GM12878 (cell line): ENCODE measurements around the gene NCF2. TPM values are rescaled to one million over a fixed set of nuclear protein-coding genes. Genes with fewer than 3 reads are reported as not detected.

Experiments
- ATAC-seq: fragments of 200-7000 bp; cut with Tn5 transposase; 3 replicates; pipeline ENCODE4 v1.9.1; 2020; ENCODE audit warnings: mild to moderate bottlenecking, moderate library complexity
- BruUV-seq: library from RNA; stranded (reverse); fragments of 400-500 nt; replicated peaks from 2 replicates; lab custom pipeline; 2021; lab: Mats Ljungman, UMichigan
- CTCF ChIA-PET: fragments of 300-600 bp; sonication (Branson Sonifier 250); formaldehyde crosslinking; extraction: SDS; loops from one replicate; lab custom pipeline; 2021; ENCODE audit warnings: inconsistent platforms; lab: Yijun Ruan, JAX
- POLR2A ChIA-PET: fragments of 350-600 bp; formaldehyde crosslinking; extraction: SDS; loops from one replicate; lab custom pipeline; 2021; ENCODE audit warnings: inconsistent platforms; lab: Charles Lee
- RAD21 ChIA-PET: fragments of 300-600 bp; sonication (Branson Sonifier 250); formaldehyde crosslinking; loops from one replicate; lab custom pipeline; 2023; ENCODE audit warnings: antibody characterized with exemption; ENCODE audit not compliant: unreplicated experiment; lab: Charles Lee
- SMC1A ChIA-PET: fragments of 300-600 bp; sonication (Branson Sonifier 250); formaldehyde crosslinking; loops from one replicate; lab custom pipeline; 2023; ENCODE audit not compliant: unreplicated experiment, uncharacterized antibody; lab: Charles Lee
- DNase-seq: peaks from one replicate; pipeline ENCODE4 v3.0.0-alpha.2; 2011; ENCODE audit warnings: low read depth, low spot score
- FAIRE-seq: peaks from 3 replicates; lab custom pipeline; 2011; peaks lifted over from hg19 to GRCh38; lab: Jason Lieb, UNC
- H2AFZ ChIP-seq: 2 replicates; pipeline ENCODE4 v1.6.0; 2011; ENCODE audit warnings: low read depth, low read length, control low read depth; ENCODE audit not compliant: control insufficient read depth
- H3K27ac ChIP-seq: 2 replicates; pipeline ENCODE4 v1.5.1; 2011; ENCODE audit warnings: control low read depth; ENCODE audit not compliant: control insufficient read depth, insufficient read depth
- H3K27me3 ChIP-seq, 2 experiments: replicated peaks in 1 of 2; 2 replicates each; pipeline versions ENCODE4 v1.6.0 to v1.6.1; 2011; ENCODE audit warnings: low read length in 1 of 2; ENCODE audit not compliant: control insufficient read depth in 2 of 2, insufficient read depth in 2 of 2
- H3K36me3 ChIP-seq, 2 experiments: 2 replicates each; pipeline ENCODE4 v1.5.1; 2011; ENCODE audit warnings: low read length in 1 of 2; ENCODE audit not compliant: control insufficient read depth in 2 of 2, insufficient read depth in 2 of 2
- H3K4me1 ChIP-seq: 2 replicates; pipeline ENCODE4 v1.6.1; 2011; ENCODE audit warnings: mild to moderate bottlenecking, low read length, moderate library complexity, mixed read lengths; ENCODE audit not compliant: control insufficient read depth, insufficient read depth
- H3K4me2 ChIP-seq: 2 replicates; pipeline ENCODE4 v1.6.0; 2011; ENCODE audit warnings: control low read depth; ENCODE audit not compliant: control insufficient read depth, insufficient read depth
- H3K4me3 ChIP-seq: fragments of 200-600 bp; sonication (generic); 2 replicates; pipeline ENCODE4 v1.5.1; 2016
- H3K79me2 ChIP-seq: 2 replicates; pipeline ENCODE4 v1.6.0; 2011; ENCODE audit warnings: low read length; ENCODE audit not compliant: control insufficient read depth, insufficient read depth
- H3K9ac ChIP-seq: 2 replicates; pipeline ENCODE4 v1.8.0; 2011; ENCODE audit warnings: low read length, control low read depth, mixed read lengths; ENCODE audit not compliant: control insufficient read depth, insufficient read depth
- H3K9me3 ChIP-seq: replicated peaks from 3 replicates; pipeline ENCODE4 v1.5.1; 2011; ENCODE audit warnings: mild to moderate bottlenecking, low read length; ENCODE audit not compliant: control insufficient read depth, insufficient read depth
- H4K20me1 ChIP-seq: 2 replicates; pipeline ENCODE4 v1.6.0; 2011; ENCODE audit not compliant: control insufficient read depth, insufficient read depth
- ATF7 ChIP-seq: fragments of 450-650 bp; IDR thresholded peaks from 2 replicates; pipeline ENCODE4 v1.6.1; 2016; ENCODE audit warnings: low read depth, mild to moderate bottlenecking
- BRCA1 ChIP-seq: IDR thresholded peaks from 2 replicates; pipeline ENCODE4 v1.6.1; 2011; ENCODE audit warnings: low read depth, low read length, improper control_type of control experiment
- CHD1 ChIP-seq: IDR thresholded peaks from 2 replicates; pipeline ENCODE4 v1.6.1; 2012; ENCODE audit warnings: low read depth, low read length, improper control_type of control experiment
- FOXK2 ChIP-seq: fragments of 450-650 bp; IDR thresholded peaks from 2 replicates; pipeline ENCODE4 v1.6.1; 2017; ENCODE audit warnings: mild to moderate bottlenecking, moderate library complexity
- SIN3A ChIP-seq: IDR thresholded peaks from 2 replicates; pipeline ENCODE4 v1.6.1; 2012; ENCODE audit warnings: low read depth, low read length, improper control_type of control experiment
- SMAD1 ChIP-seq: fragments of 450-650 bp; IDR thresholded peaks from 2 replicates; pipeline ENCODE4 v1.6.1; 2018; ENCODE audit warnings: mild to moderate bottlenecking, low read depth; ENCODE audit not compliant: partially characterized antibody
- STAT1 ChIP-seq: fragments of 450-650 bp; conservative IDR thresholded peaks from 2 replicates; pipeline ENCODE4 v1.6.1; 2014; ENCODE audit warnings: antibody characterized with exemption, mild to moderate bottlenecking
- TCF12 ChIP-seq: IDR thresholded peaks from 2 replicates; pipeline ENCODE4 v1.6.1; 2011; ENCODE audit warnings: low read depth, mild to moderate bottlenecking, low read length
- ZBED1 ChIP-seq: IDR thresholded peaks from 2 replicates; pipeline ENCODE4 v1.6.1; 2016; ENCODE audit warnings: borderline replicate concordance
- ZNF384 ChIP-seq: IDR thresholded peaks from 2 replicates; pipeline ENCODE4 v1.6.1; 2012; ENCODE audit warnings: low read depth, mild to moderate bottlenecking, low read length, improper control_type of control experiment, borderline replicate concordance
- WGBS: methylation state at CpG from one replicate; pipeline ENCODE4 v1.1.6; 2016; ENCODE audit warnings: low lambda C conversion rate; ENCODE audit not compliant: insufficient replicate concordance, insufficient coverage; ENCODE audit errors: missing lambda C conversion rate; 5-methylcytosine and 5-hydroxymethylcytosine counted together
- in situ Hi-C: fragments of 300-500 bp; cut with MboI; formaldehyde crosslinking; loops from 9 replicates; pipeline ENCODE4 v1.14.3; 2018; ENCODE audit warnings: mixed read lengths
- intact Hi-C: fragments of 100-400 bp; cut with micrococcal nuclease; formaldehyde crosslinking; loops from one replicate; pipeline ENCODE4 v1.14.2; 2022; ENCODE audit not compliant: unreplicated experiment
- polyA plus RNA-seq, 11 experiments: library from polyadenylated mRNA; depleted of rRNA in 4 of 11; unstranded in 6 of 11; stranded (reverse) in 5 of 11; fragments of >200 nt; fragmentation: Nextera tagmentation in 4 of 11; fragmentation: Illumina TruSeq in 1 of 11; extraction: Ambion mirVana in 4 of 11; extraction: Trizol in 1 of 11; gene quantifications; 1 replicate in 1 of 11; 2 replicates in 10 of 11; pipeline versions ENCODE4 v1.2.1 to v1.2.3, GENCODE V29; 2011 to 2016; ENCODE audit warnings: inconsistent platforms in 2 of 11, missing spikeins in 2 of 11, low read depth in 1 of 11
- total RNA-seq, 4 experiments: library from RNA; depleted of rRNA in 3 of 4; stranded (reverse); fragments of >200 nt in 3 of 4; fragmentation: Illumina TruSeq in 1 of 4; extraction: Trizol in 1 of 4; gene quantifications; 2 replicates each; pipeline versions ENCODE4 v1.2.1 to v1.2.3, GENCODE V29; 2013 to 2021
- TF ChIP-seq, protein P1 (sequence below): fragments of 450-650 bp; IDR thresholded peaks from 2 replicates; pipeline ENCODE4 v1.6.1; 2017; ENCODE audit warnings: low read depth, mild to moderate bottlenecking, moderate library complexity
- TF ChIP-seq, protein P2 (sequence below): fragments of 450-650 bp; IDR thresholded peaks from 2 replicates; pipeline ENCODE4 v1.6.1; 2014; ENCODE audit warnings: mild to moderate bottlenecking
- TF ChIP-seq, protein P3 (sequence below): fragments of 450-650 bp; IDR thresholded peaks from 2 replicates; pipeline ENCODE4 v1.6.1; 2017; ENCODE audit warnings: antibody characterized with exemption, mild to moderate bottlenecking, moderate library complexity

Gene NCF2
- total and polyA plus RNA-seq, 10 of the 15 experiments (the other 5 are each of a cell fraction or from before 2014, with no cell fraction given) = 31.4 to 256 (median 77.1) TPM

DNA sequence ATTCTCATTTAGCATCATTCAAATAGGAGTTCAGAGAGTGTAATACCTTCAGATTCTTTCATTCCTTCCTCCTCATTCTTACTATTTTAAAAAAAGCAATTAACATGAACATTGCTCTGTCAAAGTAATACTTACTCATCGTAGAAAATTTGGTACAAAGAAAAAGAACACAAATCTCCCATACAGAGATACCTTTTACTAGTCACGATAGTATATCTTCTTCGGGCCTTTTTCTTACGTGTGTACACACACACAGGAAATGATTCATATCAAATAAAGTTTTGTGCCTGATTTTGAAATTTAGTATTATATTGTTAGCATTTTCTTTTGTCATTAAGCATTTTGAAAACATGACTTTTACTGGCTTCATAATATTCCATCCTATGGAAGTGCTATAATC lies 52.9 kb downstream of the NCF2 start:
- DNase-seq (no peak), ATAC-seq (no peak), FAIRE-seq (no peak)
- in situ Hi-C loops = no loop called here
- CTCF ChIA-PET = no interaction called here
- POLR2A ChIA-PET = no interaction called here
- H2AFZ ChIP-seq = no peak overlapping the region
- H3K27me3 ChIP-seq = no peaks in the 10 kb centered on the region
- no peak overlapping the region for H3K4me2 ChIP-seq
- H3K4me1 ChIP-seq = no peaks in the 10 kb centered on the region
- H4K20me1 ChIP-seq = no peaks in the 10 kb centered on the region
- RAD21 ChIA-PET = no interaction called here
- H3K9ac ChIP-seq = no peak overlapping the region
- intact Hi-C loops = no loop called here
- no peaks in the 10 kb centered on the region for H3K79me2 ChIP-seq
- WGBS = 85% methylated on average over 4 of the region's 4 CpGs
- H3K9me3 ChIP-seq = no peaks in the 10 kb centered on the region
- SMC1A ChIA-PET = no interaction called here
- H3K36me3 ChIP-seq = peaks cover 9 to 43% of the 10 kb centered on the region in 2 experiments
- BruUV-seq = no TSS peak
- H3K27ac ChIP-seq = no peak overlapping the region
- TF ChIP-seq CHD1 = no peak
- no peak for TF ChIP-seq ZBED1
- TF ChIP-seq TCF12 = no peak
- no peak for TF ChIP-seq STAT1
- no peak overlapping the region for H3K4me3 ChIP-seq

DNA sequence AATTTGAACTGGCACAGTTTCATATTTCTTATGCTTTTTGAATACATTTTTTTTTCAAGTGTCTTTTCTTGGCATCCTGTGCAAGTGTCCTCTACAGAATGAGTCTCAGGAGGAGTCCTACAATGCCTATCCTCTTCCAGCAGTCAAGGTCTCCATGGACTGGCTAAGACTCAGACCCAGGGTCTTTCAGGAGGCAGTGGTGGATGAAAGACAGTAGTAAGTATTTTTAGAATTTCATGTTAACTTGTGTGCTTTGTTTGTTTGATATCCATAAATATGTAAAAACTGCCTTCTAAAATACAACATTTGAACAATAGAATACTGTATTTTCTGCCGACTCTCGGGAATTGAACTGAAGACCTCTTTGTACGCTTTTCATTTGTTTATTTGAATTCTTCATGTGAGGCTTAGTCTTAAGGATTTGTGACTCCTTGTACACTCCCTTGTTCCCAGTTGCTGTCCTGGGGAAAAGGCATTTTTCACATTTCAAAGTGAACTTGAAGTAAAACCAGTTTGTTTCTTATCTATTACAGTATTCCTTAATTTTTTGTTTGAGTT lies 56.6 kb downstream of the NCF2 start:
- POLR2A ChIA-PET = no interaction called here
- Histone ChIP-seq H3K79me2 (no peaks in the 10 kb centered on the region), H3K4me2 (no peak overlapping the region), H3K27ac (no peak overlapping the region), H3K4me1 (no peaks in the 10 kb centered on the region), H3K36me3 (peaks cover 1 to 19% of the 10 kb centered on the region in 2 experiments), H2AFZ (no peak overlapping the region), H3K9ac (no peak overlapping the region), H4K20me1 (no peaks in the 10 kb centered on the region), H3K27me3 (no peaks in the 10 kb centered on the region), H3K9me3 (no peaks in the 10 kb centered on the region), H3K4me3 (no peak overlapping the region)
- CTCF ChIA-PET = interaction anchor here (1.0 kb wide), 1 partner anchor 59 kb away, joined by 3 read pairs; no protein-coding TSS in a partner anchor
- in situ Hi-C loops (no loop called here), intact Hi-C loops (no loop called here)
- SMC1A ChIA-PET = interaction anchor here (0.8 kb wide), 1 partner anchor 252 kb away, joined by 3 read pairs; no protein-coding TSS in a partner anchor
- ATAC-seq = no peak
- no TSS peak for BruUV-seq
- RAD21 ChIA-PET = no interaction called here
- 100% methylated on average over 3 of the region's 3 CpGs for WGBS
- no peak for FAIRE-seq
- no peak for DNase-seq
- TF ChIP-seq SMAD1 = no peak
- TF ChIP-seq ATF7 = no peak
- TF ChIP-seq BRCA1 = no peak
- TF ChIP-seq, protein P1, sequence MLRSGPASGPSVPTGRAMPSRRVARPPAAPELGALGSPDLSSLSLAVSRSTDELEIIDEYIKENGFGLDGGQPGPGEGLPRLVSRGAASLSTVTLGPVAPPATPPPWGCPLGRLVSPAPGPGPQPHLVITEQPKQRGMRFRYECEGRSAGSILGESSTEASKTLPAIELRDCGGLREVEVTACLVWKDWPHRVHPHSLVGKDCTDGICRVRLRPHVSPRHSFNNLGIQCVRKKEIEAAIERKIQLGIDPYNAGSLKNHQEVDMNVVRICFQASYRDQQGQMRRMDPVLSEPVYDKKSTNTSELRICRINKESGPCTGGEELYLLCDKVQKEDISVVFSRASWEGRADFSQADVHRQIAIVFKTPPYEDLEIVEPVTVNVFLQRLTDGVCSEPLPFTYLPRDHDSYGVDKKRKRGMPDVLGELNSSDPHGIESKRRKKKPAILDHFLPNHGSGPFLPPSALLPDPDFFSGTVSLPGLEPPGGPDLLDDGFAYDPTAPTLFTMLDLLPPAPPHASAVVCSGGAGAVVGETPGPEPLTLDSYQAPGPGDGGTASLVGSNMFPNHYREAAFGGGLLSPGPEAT = no peak
- TF ChIP-seq ZNF384 = no peak
- TF ChIP-seq, protein P2, sequence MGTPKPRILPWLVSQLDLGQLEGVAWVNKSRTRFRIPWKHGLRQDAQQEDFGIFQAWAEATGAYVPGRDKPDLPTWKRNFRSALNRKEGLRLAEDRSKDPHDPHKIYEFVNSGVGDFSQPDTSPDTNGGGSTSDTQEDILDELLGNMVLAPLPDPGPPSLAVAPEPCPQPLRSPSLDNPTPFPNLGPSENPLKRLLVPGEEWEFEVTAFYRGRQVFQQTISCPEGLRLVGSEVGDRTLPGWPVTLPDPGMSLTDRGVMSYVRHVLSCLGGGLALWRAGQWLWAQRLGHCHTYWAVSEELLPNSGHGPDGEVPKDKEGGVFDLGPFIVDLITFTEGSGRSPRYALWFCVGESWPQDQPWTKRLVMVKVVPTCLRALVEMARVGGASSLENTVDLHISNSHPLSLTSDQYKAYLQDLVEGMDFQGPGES = no peak
- TF ChIP-seq, protein P3, sequence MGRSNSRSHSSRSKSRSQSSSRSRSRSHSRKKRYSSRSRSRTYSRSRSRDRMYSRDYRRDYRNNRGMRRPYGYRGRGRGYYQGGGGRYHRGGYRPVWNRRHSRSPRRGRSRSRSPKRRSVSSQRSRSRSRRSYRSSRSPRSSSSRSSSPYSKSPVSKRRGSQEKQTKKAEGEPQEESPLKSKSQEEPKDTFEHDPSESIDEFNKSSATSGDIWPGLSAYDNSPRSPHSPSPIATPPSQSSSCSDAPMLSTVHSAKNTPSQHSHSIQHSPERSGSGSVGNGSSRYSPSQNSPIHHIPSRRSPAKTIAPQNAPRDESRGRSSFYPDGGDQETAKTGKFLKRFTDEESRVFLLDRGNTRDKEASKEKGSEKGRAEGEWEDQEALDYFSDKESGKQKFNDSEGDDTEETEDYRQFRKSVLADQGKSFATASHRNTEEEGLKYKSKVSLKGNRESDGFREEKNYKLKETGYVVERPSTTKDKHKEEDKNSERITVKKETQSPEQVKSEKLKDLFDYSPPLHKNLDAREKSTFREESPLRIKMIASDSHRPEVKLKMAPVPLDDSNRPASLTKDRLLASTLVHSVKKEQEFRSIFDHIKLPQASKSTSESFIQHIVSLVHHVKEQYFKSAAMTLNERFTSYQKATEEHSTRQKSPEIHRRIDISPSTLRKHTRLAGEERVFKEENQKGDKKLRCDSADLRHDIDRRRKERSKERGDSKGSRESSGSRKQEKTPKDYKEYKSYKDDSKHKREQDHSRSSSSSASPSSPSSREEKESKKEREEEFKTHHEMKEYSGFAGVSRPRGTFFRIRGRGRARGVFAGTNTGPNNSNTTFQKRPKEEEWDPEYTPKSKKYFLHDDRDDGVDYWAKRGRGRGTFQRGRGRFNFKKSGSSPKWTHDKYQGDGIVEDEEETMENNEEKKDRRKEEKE = no peak
- TF ChIP-seq SIN3A = no peak
- no peak for TF ChIP-seq FOXK2
